Heart right ventricle (tissue), 16 donors: ENCODE data around the gene CD200. TPM values are rescaled to one million over a fixed set of nuclear protein-coding genes. Genes with fewer than 3 reads are reported as not detected.
"Not testable (repeated sequence)": the region's sequence is repeated elsewhere in the genome, so short reads cannot be mapped to it uniquely, and the experiment has no call there.

Experiments
- ATAC-seq, 8 donors: fragments of 200-7000 bp; cut with Tn5 transposase; one replicate each; pipeline ENCODE4 v1.9.1; 2020; ENCODE audit warnings: mild to moderate bottlenecking in 8 of 8, moderate library complexity in 8 of 8, moderate number of reproducible peaks in 1 of 8
- DNase-seq, 2 donors: peaks; one replicate each; pipeline ENCODE4 v3.0.0-alpha.2; 2020
- H3K27ac ChIP-seq, 10 donors: fragments of 200-600 bp; sonication (generic) in 2 of 10; one replicate each; pipeline versions ENCODE4 v1.5.0 to v1.8.0; 2020 to 2022; ENCODE audit warnings: mild to moderate bottlenecking in 3 of 10
- H3K27me3 ChIP-seq, 7 donors: fragments of 200-600 bp; one replicate each; pipeline ENCODE4 v1.8.0; 2021 to 2022; ENCODE audit warnings: mild to moderate bottlenecking in 2 of 7
- H3K36me3 ChIP-seq, 9 donors: fragments of 200-600 bp; sonication (generic) in 1 of 9; one replicate each; pipeline versions ENCODE4 v1.5.0 to v1.8.0; 2020 to 2022; ENCODE audit warnings: mild to moderate bottlenecking in 2 of 9
- H3K4me1 ChIP-seq, 9 donors: fragments of 200-600 bp; sonication (generic) in 1 of 9; one replicate each; pipeline versions ENCODE4 v1.5.0 to v1.8.0; 2020 to 2022; ENCODE audit warnings: mild to moderate bottlenecking in 4 of 9
- H3K4me3 ChIP-seq, 10 donors: fragments of 200-600 bp; sonication (generic) in 2 of 10; one replicate each; pipeline versions ENCODE4 v1.5.0 to v1.8.0; 2020 to 2022; ENCODE audit warnings: mild to moderate bottlenecking in 7 of 10, moderate library complexity in 2 of 10
- H3K9me3 ChIP-seq, 11 donors: fragments of 200-600 bp in 10 of 11; sonication (generic) in 2 of 11; one replicate each; pipeline versions ENCODE4 v1.5.0 to v1.8.0; 2013 to 2022; ENCODE audit warnings: mild to moderate bottlenecking in 2 of 11, control low read depth in 1 of 11, moderate library complexity in 1 of 11
- CTCF ChIP-seq, 9 donors: fragments of 200-600 bp; sonication (generic) in 2 of 9; IDR thresholded peaks; one replicate each; pipeline versions ENCODE4 v1.5.0 to v1.8.0; 2021 to 2022; ENCODE audit warnings: antibody characterized with exemption in 9 of 9, mild to moderate bottlenecking in 5 of 9, moderate library complexity in 1 of 9
- WGBS, 2 donors: extraction: QIAGEN DNeasy Blood & Tissue Kit; methylation state at CpG; one replicate each; pipeline ENCODE4 v1.1.7; 2013; ENCODE audit warnings: inconsistent platforms in 1 of 2; 5-methylcytosine and 5-hydroxymethylcytosine counted together
- intact Hi-C, 10 donors: fragments of 100-400 bp; cut with DNase I; formaldehyde crosslinking; loops; one replicate each; pipeline versions ENCODE4 v1.11.1 to v1.14.2; 2022
- polyA plus RNA-seq, 2 donors: library from polyadenylated mRNA; stranded (reverse); fragments of 200-250 nt; gene quantifications; one replicate each; pipeline ENCODE4 v1.2.3, GENCODE V29; 2013
- total RNA-seq, 10 donors: library from RNA; stranded (reverse); fragmentation: NEBNext Ultra II Directional in 3 of 10; extraction: Animal tissue kit (Norgen Biotek cat#: 25700) in 3 of 10; gene quantifications; one replicate each; pipeline versions ENCODE4 v1.2.1 to v1.2.4, GENCODE V29; 2021 to 2023
- donor health status: Arrhythmogenic right ventricular cardiomyopathy.
- donor health status: ischemic (EF 13 %, LVEDD 7.1; RV severe dilation, severe dysfunction).
- donor health status: healthy with polysubstance abuse.
- donor health status: DM: no; HTN: yes; CAD: no.
- donor health status: DM: no; HTN: no; CAD: no.
- donor health status: ischemic (EF 25% LVEDD 6.9; RV normal size, moderate dysfunction).
- donor health status: ischemic (EF 25% LVEDD 5.7; RV mildly dilated, moderate dysfunction).
- donor health status: healthy.
- donor health status: DM: yes; HTN: yes; CAD: no.
- donor health status: Ischemic cardiomyopathy.
- donor health status: ischemic (EF 35%, LVEDD 5.7; RV mildly dilated, moderate dysfunction).
- donor health status: nonischemic (EF 11% LVEDD 7.7; RV severe dilation, severe dysfunction).
- donor health status: DM: yes; HTN: yes; CAD: no.
- donor health status: PGD.
- donor health status: ischemic (EF 29% LVEDD 5.4; RV normal size, mild dysfunction).
- donor health status: nonischemic (EF 23%, LVEDD 6.1; RV moderate dilation, normal function).

CD200 gene
- total and polyA plus RNA-seq, 12 donors, result 0.44 to 3.3 (median 1.2) TPM

GRCh38 chr3:112401617-112402016, 68.7 kb downstream of the CD200 start:
- no peaks in the 10 kb centered on the region for H3K9me3 ChIP-seq
- DNase-seq (no peak), ATAC-seq (no peak)
- no peaks in the 10 kb centered on the region for H3K36me3 ChIP-seq
- intact Hi-C loops, result no loop called here
- no peak overlapping the region for H3K4me3 ChIP-seq
- H3K27ac ChIP-seq, result no peak overlapping the region
- H3K4me1 ChIP-seq, result peaks cover 0 to 13% (median 0%) of the 10 kb centered on the region in 9 donors
- WGBS, 2 donors, result 86 to 88% methylated on average over 2 of the region's 2 CpGs
- TF ChIP-seq CTCF (IDR thresholded peaks at IDR 0.05), result no peak
- no peaks in the 10 kb centered on the region for H3K27me3 ChIP-seq

- WGBS, 2 donors, result 96 to 99% methylated on average over 2 of the region's 2 CpGs
- no peak for ATAC-seq
These were observed 70.1 kb downstream of the CD200 start for GRCh38 chr3:112403103-112403502.

GRCh38 chr3:112404924-112405549, 72.1 kb downstream of the CD200 start:
- H3K4me3 ChIP-seq, H3K9me3 ChIP-seq, ATAC-seq, H3K36me3 ChIP-seq, DNase-seq, H3K27me3 ChIP-seq, intact Hi-C loops, H3K27ac ChIP-seq, H3K4me1 ChIP-seq: not testable (repeated sequence)
- 84 to 88% methylated on average over 5 of the region's 5 CpGs for WGBS, 2 donors

More at GRCh38 chr3:112403103-112403502, 70.1 kb downstream of the CD200 start:
- DNase-seq, result no peak
- no peak for TF ChIP-seq CTCF (IDR thresholded peaks at IDR 0.05)
- no peak overlapping the region for H3K4me3 ChIP-seq
- no peaks in the 10 kb centered on the region for H3K27me3 ChIP-seq
- peaks cover 0 to under 1% (median 0%) of the 10 kb centered on the region in 9 donors for H3K4me1 ChIP-seq
- no peaks in the 10 kb centered on the region for H3K9me3 ChIP-seq
- H3K36me3 ChIP-seq, result no peaks in the 10 kb centered on the region
- no peak overlapping the region for H3K27ac ChIP-seq
- intact Hi-C loops, result no loop called here

- Histone ChIP-seq H3K4me1 (no peaks in the 10 kb centered on the region), H3K4me3 (no peak overlapping the region), H3K9me3 (no peaks in the 10 kb centered on the region), H3K27me3 (no peaks in the 10 kb centered on the region), H3K27ac (no peak overlapping the region), H3K36me3 (no peaks in the 10 kb centered on the region)
- WGBS, 2 donors, result 88 to 90% methylated on average over 4 of the region's 4 CpGs
- DNase-seq, result no peak
- no peak for ATAC-seq
- TF ChIP-seq CTCF (IDR thresholded peaks at IDR 0.05), result no peak
- intact Hi-C loops, result no loop called here
These were observed 72.9 kb downstream of the CD200 start for GRCh38 chr3:112405845-112406244.

GRCh38 chr3:112407214-112407887, 74.4 kb downstream of the CD200 start:
- Histone ChIP-seq H3K27me3 (no peaks in the 10 kb centered on the region), H3K4me3 (no peak overlapping the region), H3K4me1 (no peaks in the 10 kb centered on the region), H3K9me3 (peaks cover 0 to under 1% (median 0%) of the 10 kb centered on the region in 11 donors), H3K27ac (no peak overlapping the region), H3K36me3 (no peaks in the 10 kb centered on the region)
- DNase-seq (no peak), ATAC-seq (no peak)
- intact Hi-C loops, result no loop called here
- TF ChIP-seq CTCF (IDR thresholded peaks at IDR 0.05), result no peak
- 74 to 79% methylated on average over 6 of the region's 6 CpGs for WGBS, 2 donors
